Activated CD4-positive, alpha-beta T cell treated with anti-CD3 and anti-CD28 coated beads for 24 hours (primary cell): Measurements from ENCODE around the gene YBX3.
"Not testable (repeated sequence)": the region's sequence is repeated elsewhere in the genome, so short reads cannot be mapped to it uniquely, and the experiment has no call there.

Experiments used
- DNase-seq, 2 donors: peaks; one replicate each; pipeline ENCODE4 v3.0.0-alpha.2; 2020; ENCODE audit warnings: low read depth in 2 of 2

Gene YBX3

GRCh38 chr12:10722905-10723746 is at the start of gene YBX3:
Gene YBX3, minus strand, starts transcription at chr12:10723323. Its CDS starts 212 bp downstream, at chr12:10723111.
- peak; percentile 8 to 38 for DNase-seq

GRCh38 chr12:10771132-10771733 is 48.1 kb upstream of the YBX3 start:
- DNase-seq = no peak

GRCh38 chr12:10759657-10760056 is 36.5 kb upstream of the YBX3 start:
- no peak for DNase-seq

GRCh38 chr12:10756194-10756593 is 33.1 kb upstream of the YBX3 start:
- DNase-seq = no peak

GRCh38 chr12:10753059-10753458 is 29.9 kb upstream of the YBX3 start:
- no peak for DNase-seq

GRCh38 chr12:10750385-10750727 is 27.2 kb upstream of the YBX3 start:
- DNase-seq = no peak

- DNase-seq = peak; percentile 45 to 54
These were observed 26.7 kb upstream of the YBX3 start for GRCh38 chr12:10749700-10750384.

GRCh38 chr12:10747730-10748129 is 24.6 kb upstream of the YBX3 start:
- no peak for DNase-seq

GRCh38 chr12:10743420-10743819 is 20.3 kb upstream of the YBX3 start:
- not testable (repeated sequence) for DNase-seq

- no peak for DNase-seq
These were observed 18.7 kb upstream of the YBX3 start for GRCh38 chr12:10741845-10742244.

- no peak for DNase-seq
These were observed 17.1 kb upstream of the YBX3 start for GRCh38 chr12:10740182-10740581.

GRCh38 chr12:10739157-10740118 is 16.3 kb upstream of the YBX3 start:
- no peak for DNase-seq

GRCh38 chr12:10737249-10737648 is 14.1 kb upstream of the YBX3 start:
- DNase-seq = no peak

- no peak for DNase-seq
These were observed 13.3 kb upstream of the YBX3 start for GRCh38 chr12:10736463-10736862.

GRCh38 chr12:10735428-10735827 is 12.3 kb upstream of the YBX3 start:
- DNase-seq = no peak

GRCh38 chr12:10732549-10732948 is 9.4 kb upstream of the YBX3 start:
- DNase-seq = no peak

- no peak for DNase-seq
These were observed 8.9 kb upstream of the YBX3 start for GRCh38 chr12:10732066-10732465.

- no peak for DNase-seq
These were observed 7.4 kb upstream of the YBX3 start for GRCh38 chr12:10730559-10730958.

GRCh38 chr12:10728091-10728490 is 5.0 kb upstream of the YBX3 start:
- DNase-seq = no peak

- no peak for DNase-seq
These were observed 3.8 kb upstream of the YBX3 start for GRCh38 chr12:10726945-10727344.

GRCh38 chr12:10725003-10725402 is 1.9 kb upstream of the YBX3 start:
- DNase-seq = no peak

GRCh38 chr12:10722502-10722904 is 620 bp downstream of the YBX3 start:
- DNase-seq = peak; percentile 28 to 32
